Peyer's patch (tissue), 4 donors: ENCODE data around the gene PURA.

Experiments
- CTCF ChIP-seq, 6 experiments: fragments of 450-650 bp in 4 of 6; fragments of 200-600 bp in 2 of 6; sonication (generic) in 1 of 6; IDR thresholded peaks; one replicate each; pipeline ENCODE4 v1.5.1; 2017 to 2019; ENCODE audit warnings: antibody characterized with exemption in 6 of 6, mild to moderate bottlenecking in 3 of 6, moderate library complexity in 1 of 6
- POLR2A ChIP-seq, 2 donors: fragments of 450-650 bp; IDR thresholded peaks; one replicate each; pipeline ENCODE4 v1.5.1; 2017; ENCODE audit warnings: antibody characterized with exemption in 2 of 2, mild to moderate bottlenecking in 2 of 2, moderate library complexity in 2 of 2

GRCh38 chr5:140111011-140111858 is 2.7 kb upstream of the PURA start:
- TF ChIP-seq CTCF (IDR thresholded peaks at IDR 0.05) (no peak), POLR2A (IDR thresholded peaks at IDR 0.05) (no peak)
